Karpas-422 (cell line): Measurements from ENCODE around the gene GABARAPL1. TPM values are rescaled to one million over a fixed set of nuclear protein-coding genes. Genes with fewer than 3 reads are reported as not detected.
A peak's percentile ranks its signal among the peaks of the same experiment; 100 is the strongest.

Experiments
- DNase-seq: peaks from one replicate; pipeline ENCODE4 v3.0.0-alpha.2; 2015
- H2AFZ ChIP-seq: fragments of 200-600 bp; sonication (generic); 2 replicates; pipeline ENCODE4 v1.6.1; 2014; ENCODE audit warnings: antibody characterized with exemption, low read length, mixed read lengths
- H3K27ac ChIP-seq: fragments of 200-600 bp; sonication (generic); 2 replicates; pipeline ENCODE4 v1.5.1; 2014; ENCODE audit warnings: mild to moderate bottlenecking, low read length, moderate library complexity
- H3K27me3 ChIP-seq: fragments of 200-600 bp; sonication (generic); 2 replicates; pipeline ENCODE4 v1.6.1; 2014; ENCODE audit warnings: low read length, mixed read lengths
- H3K36me3 ChIP-seq: fragments of 200-600 bp; sonication (generic); 2 replicates; pipeline ENCODE4 v1.6.1; 2014; ENCODE audit warnings: low read length, mixed read lengths; ENCODE audit not compliant: insufficient read depth
- H3K4me1 ChIP-seq: fragments of 200-600 bp; sonication (generic); 2 replicates; pipeline ENCODE4 v1.6.1; 2014; ENCODE audit warnings: mild to moderate bottlenecking, low read length, mixed read lengths
- H3K4me2 ChIP-seq: fragments of 200-600 bp; sonication (generic); 2 replicates; pipeline ENCODE4 v1.6.1; 2014; ENCODE audit warnings: low read length, low read depth, mild to moderate bottlenecking; ENCODE audit not compliant: poor library complexity, severe bottlenecking
- H3K4me3 ChIP-seq: fragments of 200-600 bp; sonication (generic); 2 replicates; pipeline ENCODE4 v1.5.1; 2014; ENCODE audit warnings: mild to moderate bottlenecking, antibody characterized with exemption, low read length, mixed read lengths
- H3K79me2 ChIP-seq: fragments of 200-600 bp; sonication (generic); 2 replicates; pipeline ENCODE4 v1.6.1; 2014; ENCODE audit warnings: mild to moderate bottlenecking, low read length, mixed read lengths
- H3K9ac ChIP-seq: fragments of 200-600 bp; sonication (generic); 2 replicates; pipeline ENCODE4 v1.6.0; 2014; ENCODE audit warnings: low read length
- H3K9me2 ChIP-seq: fragments of 200-600 bp; sonication (generic), shearing (Covaris generic); replicated peaks from 2 replicates; pipeline ENCODE4 v1.6.0; 2014; ENCODE audit warnings: mild to moderate bottlenecking, low read length, moderate library complexity; ENCODE audit not compliant: insufficient read depth
- H3K9me3 ChIP-seq: fragments of 300-700, 200-600 bp; sonication (generic); 2 replicates; pipeline ENCODE4 v1.6.1; 2014; ENCODE audit warnings: low read length, mixed read lengths
- H4K20me1 ChIP-seq: fragments of 200-600 bp; sonication (generic); 2 replicates; pipeline ENCODE4 v1.6.1; 2014; ENCODE audit warnings: mild to moderate bottlenecking, antibody characterized with exemption, low read length, low read depth; ENCODE audit not compliant: insufficient read depth
- total RNA-seq: library from RNA; depleted of rRNA; stranded (reverse); fragments of >200 nt; shearing (Covaris generic); gene quantifications from 2 replicates; pipeline ENCODE4 v1.2.3, GENCODE V29; 2014; ENCODE audit warnings: low replicate concordance

Gene GABARAPL1
- total RNA-seq, 1 experiment from 2014 or later, result 0.56 TPM

GRCh38 chr12:10210225-10210624 lies 2.5 kb upstream of the GABARAPL1 start:
- Histone ChIP-seq H3K9me3 (no peaks in the 10 kb centered on the region), H3K79me2 (no peaks in the 10 kb centered on the region), H3K27ac (no peak overlapping the region), H3K9me2 (no peaks in the 10 kb centered on the region), H4K20me1 (no peaks in the 10 kb centered on the region), H3K4me3 (no peak overlapping the region), H3K36me3 (no peaks in the 10 kb centered on the region), H3K9ac (no peak overlapping the region), H3K27me3 (no peaks in the 10 kb centered on the region), H3K4me1 (peaks cover 15% of the 10 kb centered on the region), H3K4me2 (no peak overlapping the region), H2AFZ (no peak overlapping the region)
- DNase-seq, result no peak

DNA sequence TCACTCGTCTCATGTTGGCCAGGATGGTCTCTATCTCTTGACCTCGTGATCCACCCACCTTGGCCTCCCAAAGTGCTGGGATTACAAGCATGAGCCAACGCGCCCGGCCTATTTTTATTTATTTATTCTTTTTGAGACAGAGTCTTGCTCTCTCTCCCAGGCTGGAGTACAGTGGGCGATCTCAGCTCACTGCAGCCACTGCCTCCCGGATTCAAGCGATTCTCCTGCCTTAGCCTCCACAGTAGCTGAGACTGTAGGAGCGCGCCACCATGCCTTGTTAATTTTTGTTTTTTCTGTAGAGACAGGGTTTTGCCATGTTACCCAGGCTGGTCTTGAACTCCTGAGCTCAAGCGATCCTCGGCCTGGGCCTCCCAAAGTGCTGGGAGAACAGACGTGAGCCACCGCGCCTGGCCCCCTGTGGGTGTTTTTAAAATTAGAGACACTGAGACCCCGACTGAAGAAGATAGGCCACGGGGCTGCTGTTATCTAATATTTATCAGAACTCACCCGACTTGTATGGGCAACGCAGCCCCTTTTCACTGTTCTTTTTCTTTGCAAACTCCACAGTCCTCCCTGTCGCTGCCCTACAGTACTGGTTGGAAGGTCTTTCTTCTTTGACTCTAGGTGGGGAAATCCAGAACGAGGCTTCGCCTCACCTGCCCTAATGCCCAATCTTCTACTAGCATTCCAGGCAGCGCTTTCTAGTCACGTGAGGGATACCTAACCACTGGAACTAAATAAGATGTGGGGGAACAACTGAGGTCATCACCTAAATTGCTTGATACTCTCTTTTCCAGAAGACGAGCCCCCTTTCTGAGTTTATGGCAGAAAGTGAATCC lies 1.4 kb upstream of the GABARAPL1 start:
- no peak overlapping the region for H3K9ac ChIP-seq
- no peaks in the 10 kb centered on the region for H3K36me3 ChIP-seq
- no peaks in the 10 kb centered on the region for H3K9me3 ChIP-seq
- H3K79me2 ChIP-seq, result no peaks in the 10 kb centered on the region
- H3K4me3 ChIP-seq, result no peak overlapping the region
- no peak overlapping the region for H3K27ac ChIP-seq
- peaks cover 15% of the 10 kb centered on the region for H3K4me1 ChIP-seq
- H3K27me3 ChIP-seq, result no peaks in the 10 kb centered on the region
- no peak overlapping the region for H2AFZ ChIP-seq
- no peaks in the 10 kb centered on the region for H3K9me2 ChIP-seq
- no peak overlapping the region for H3K4me2 ChIP-seq
- H4K20me1 ChIP-seq, result no peaks in the 10 kb centered on the region
- no peak for DNase-seq

- Histone ChIP-seq H2AFZ (peak overlapping the region; percentile 99), H3K4me2 (peak overlapping the region; percentile 75), H3K27me3 (no peaks in the 10 kb centered on the region), H3K36me3 (no peaks in the 10 kb centered on the region), H3K9ac (peak overlapping the region; percentile 63), H3K27ac (no peak overlapping the region), H3K9me3 (no peaks in the 10 kb centered on the region), H3K4me3 (peak overlapping the region; percentile 71), H4K20me1 (no peaks in the 10 kb centered on the region), H3K4me1 (peaks cover 15% of the 10 kb centered on the region), H3K9me2 (no peaks in the 10 kb centered on the region), H3K79me2 (no peaks in the 10 kb centered on the region)
- peak; percentile 67 for DNase-seq
These were observed 538 bp upstream of the GABARAPL1 start for GRCh38 chr12:10211940-10212738.

GRCh38 chr12:10213168-10214135 lies 775 bp downstream of the GABARAPL1 start:
- H3K9ac ChIP-seq, result peak overlapping the region; percentile 63

DNA sequence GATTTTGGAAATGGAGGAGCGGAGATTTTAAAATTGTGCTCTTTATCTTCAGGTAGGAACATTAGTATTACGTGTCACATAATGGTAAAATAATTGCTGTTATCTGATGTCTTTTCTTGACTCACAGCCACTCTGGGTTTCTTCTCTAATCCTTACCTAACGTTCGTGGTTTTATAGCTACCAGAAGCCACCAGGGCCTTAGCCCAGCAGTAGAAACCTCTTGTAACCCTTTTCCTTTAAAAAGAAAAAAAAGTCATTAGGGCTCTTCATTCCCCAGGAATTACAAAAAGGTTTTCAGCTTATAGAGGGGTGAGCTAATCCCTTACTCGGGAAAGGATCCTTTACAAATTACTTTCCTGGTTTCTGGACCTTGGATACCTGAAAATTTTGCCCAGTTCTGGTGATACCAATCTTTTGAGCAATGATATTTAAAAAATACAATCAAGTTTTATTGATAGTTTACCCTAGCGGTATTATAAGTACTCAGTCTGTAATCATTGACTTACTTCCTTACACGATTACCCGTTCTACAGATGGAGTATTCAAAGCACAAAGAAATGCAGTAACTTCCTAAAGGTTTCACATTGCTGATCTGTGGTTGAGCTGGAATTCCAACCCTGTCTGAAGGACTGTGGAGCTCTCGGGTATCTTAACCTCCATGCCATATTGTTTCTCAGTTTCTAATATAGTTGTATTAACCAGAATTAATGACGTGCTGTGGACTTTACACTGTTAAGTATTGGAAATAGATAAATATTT lies 1.6 kb downstream of the GABARAPL1 start:
- Histone ChIP-seq H3K27me3 (no peaks in the 10 kb centered on the region), H2AFZ (no peak overlapping the region), H4K20me1 (no peaks in the 10 kb centered on the region), H3K9ac (no peak overlapping the region), H3K4me3 (no peak overlapping the region), H3K4me2 (no peak overlapping the region), H3K36me3 (no peaks in the 10 kb centered on the region), H3K9me3 (no peaks in the 10 kb centered on the region), H3K79me2 (no peaks in the 10 kb centered on the region), H3K4me1 (peaks cover 15% of the 10 kb centered on the region), H3K9me2 (no peaks in the 10 kb centered on the region), H3K27ac (no peak overlapping the region)
- DNase-seq, result no peak

More at GRCh38 chr12:10213168-10214135, 775 bp downstream of the GABARAPL1 start:
- H4K20me1 ChIP-seq, result no peaks in the 10 kb centered on the region
- no peaks in the 10 kb centered on the region for H3K9me3 ChIP-seq
- no peak overlapping the region for H3K27ac ChIP-seq
- H3K4me2 ChIP-seq, result peak overlapping the region; percentile 75
- peaks cover 15% of the 10 kb centered on the region for H3K4me1 ChIP-seq
- H3K27me3 ChIP-seq, result no peaks in the 10 kb centered on the region
- H2AFZ ChIP-seq, result peak overlapping the region; percentile 99
- H3K9me2 ChIP-seq, result no peaks in the 10 kb centered on the region
- no peaks in the 10 kb centered on the region for H3K79me2 ChIP-seq
- H3K36me3 ChIP-seq, result no peaks in the 10 kb centered on the region
- DNase-seq, result no peak
- peak overlapping the region; percentile 71 for H3K4me3 ChIP-seq

- H3K36me3 ChIP-seq, result no peaks in the 10 kb centered on the region
- no peak overlapping the region for H3K4me3 ChIP-seq
These were observed 2.2 kb downstream of the GABARAPL1 start for GRCh38 chr12:10214895-10215267.

GRCh38 chr12:10215436-10215835 lies 2.8 kb downstream of the GABARAPL1 start:
- H2AFZ ChIP-seq, result no peak overlapping the region
- H3K9me2 ChIP-seq, result no peaks in the 10 kb centered on the region
- H3K4me1 ChIP-seq, result peaks cover 15% of the 10 kb centered on the region
- no peaks in the 10 kb centered on the region for H3K79me2 ChIP-seq
- no peak overlapping the region for H3K9ac ChIP-seq
- no peaks in the 10 kb centered on the region for H3K9me3 ChIP-seq
- no peak overlapping the region for H3K4me3 ChIP-seq
- no peak overlapping the region for H3K27ac ChIP-seq
- no peak overlapping the region for H3K4me2 ChIP-seq
- no peaks in the 10 kb centered on the region for H3K36me3 ChIP-seq
- no peaks in the 10 kb centered on the region for H3K27me3 ChIP-seq
- DNase-seq, result no peak
- H4K20me1 ChIP-seq, result no peaks in the 10 kb centered on the region

More at GRCh38 chr12:10214895-10215267, 2.2 kb downstream of the GABARAPL1 start:
- Histone ChIP-seq H3K27ac (no peak overlapping the region), H3K79me2 (no peaks in the 10 kb centered on the region), H3K9ac (no peak overlapping the region), H3K9me2 (no peaks in the 10 kb centered on the region), H2AFZ (no peak overlapping the region), H3K9me3 (no peaks in the 10 kb centered on the region), H4K20me1 (no peaks in the 10 kb centered on the region), H3K4me1 (peaks cover 15% of the 10 kb centered on the region), H3K4me2 (no peak overlapping the region), H3K27me3 (no peaks in the 10 kb centered on the region)
- no peak for DNase-seq
